HG03460 (cell line): Measurements from ENCODE around the gene DSTN.

Experiments used
- ATAC-seq: cut with Tn5 transposase; IDR thresholded peaks from one replicate; pipeline ENCODE4 v1.9.1; 2021; ENCODE audit not compliant: unreplicated experiment

DSTN gene

DNA sequence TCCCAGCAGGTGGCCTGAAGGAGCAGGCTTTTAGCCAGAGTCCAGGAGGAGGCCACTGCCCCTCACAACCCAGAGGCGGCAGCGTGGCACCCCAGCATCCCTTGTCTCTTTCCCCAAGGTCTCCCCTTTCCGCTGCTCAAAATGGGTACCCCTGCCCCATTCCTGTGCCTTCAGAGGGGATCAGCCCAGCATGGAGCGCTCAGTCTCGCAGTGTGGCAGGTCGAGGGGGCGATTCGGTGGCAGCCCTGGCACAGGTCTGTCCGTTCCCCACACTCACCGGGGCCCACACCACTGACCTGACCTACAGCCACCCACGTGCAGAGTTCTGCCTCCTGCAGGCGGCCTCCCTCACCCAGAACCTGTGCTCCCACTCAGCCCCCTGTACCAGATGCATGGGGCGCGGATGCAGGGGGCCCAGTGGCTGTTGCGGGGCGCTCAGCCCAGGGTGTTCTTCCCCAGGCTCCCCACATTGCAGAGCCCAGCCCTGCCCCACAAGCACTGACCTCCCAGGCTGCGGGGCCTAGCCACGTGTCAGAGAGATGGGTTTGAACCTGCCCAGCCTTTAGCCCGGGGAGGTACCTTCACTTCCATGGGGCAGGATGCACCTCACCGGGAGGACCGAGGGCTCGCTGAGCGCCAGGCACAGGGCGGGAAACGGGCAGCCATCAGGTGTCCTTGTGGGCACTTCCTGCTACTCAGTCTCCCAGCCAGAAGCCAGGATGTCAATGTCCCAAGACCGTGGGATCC is 41.8 kb downstream of the DSTN start:
- no peak for ATAC-seq

DNA sequence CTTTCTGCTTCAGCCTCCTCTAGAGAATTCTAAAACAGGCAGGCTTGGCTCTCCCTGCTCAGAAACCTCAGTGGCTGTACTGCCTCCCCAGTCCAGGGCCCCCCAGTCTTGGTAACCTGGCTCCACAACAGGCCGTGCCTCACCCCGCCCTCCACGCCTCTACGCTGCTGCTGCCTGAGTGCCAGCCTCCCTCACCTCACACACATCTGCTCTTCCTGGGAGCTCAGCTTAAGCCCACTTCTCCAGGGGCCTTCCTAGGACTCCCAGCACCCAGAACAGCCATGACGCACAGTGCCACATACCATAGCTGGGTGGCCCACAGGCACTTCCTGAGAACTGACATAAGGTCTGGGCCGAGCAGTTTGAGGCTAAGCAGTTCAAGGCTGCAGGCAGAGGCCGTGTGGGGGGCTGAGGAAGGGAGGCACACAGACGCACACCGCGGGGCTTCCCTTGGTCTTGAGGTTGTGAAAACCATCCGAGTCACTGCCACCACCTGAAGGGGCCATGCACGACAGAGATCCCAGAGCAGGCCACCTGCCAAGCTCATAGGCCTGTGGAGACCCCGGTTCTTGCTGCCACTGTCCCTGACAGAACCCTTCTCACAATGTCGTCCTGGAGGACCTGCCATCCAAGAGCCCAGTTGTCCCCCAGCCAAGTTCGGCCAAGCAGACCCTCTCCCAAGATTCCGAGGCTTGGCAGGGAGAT is 42.6 kb downstream of the DSTN start:
- no peak for ATAC-seq

GRCh38 chr20:17612992-17613327 is 43.1 kb downstream of the DSTN start:
- no peak for ATAC-seq

GRCh38 chr20:17613328-17614175 is 43.7 kb downstream of the DSTN start:
- no peak for ATAC-seq

GRCh38 chr20:17614176-17614811 is 44.4 kb downstream of the DSTN start:
- ATAC-seq: no peak

DNA sequence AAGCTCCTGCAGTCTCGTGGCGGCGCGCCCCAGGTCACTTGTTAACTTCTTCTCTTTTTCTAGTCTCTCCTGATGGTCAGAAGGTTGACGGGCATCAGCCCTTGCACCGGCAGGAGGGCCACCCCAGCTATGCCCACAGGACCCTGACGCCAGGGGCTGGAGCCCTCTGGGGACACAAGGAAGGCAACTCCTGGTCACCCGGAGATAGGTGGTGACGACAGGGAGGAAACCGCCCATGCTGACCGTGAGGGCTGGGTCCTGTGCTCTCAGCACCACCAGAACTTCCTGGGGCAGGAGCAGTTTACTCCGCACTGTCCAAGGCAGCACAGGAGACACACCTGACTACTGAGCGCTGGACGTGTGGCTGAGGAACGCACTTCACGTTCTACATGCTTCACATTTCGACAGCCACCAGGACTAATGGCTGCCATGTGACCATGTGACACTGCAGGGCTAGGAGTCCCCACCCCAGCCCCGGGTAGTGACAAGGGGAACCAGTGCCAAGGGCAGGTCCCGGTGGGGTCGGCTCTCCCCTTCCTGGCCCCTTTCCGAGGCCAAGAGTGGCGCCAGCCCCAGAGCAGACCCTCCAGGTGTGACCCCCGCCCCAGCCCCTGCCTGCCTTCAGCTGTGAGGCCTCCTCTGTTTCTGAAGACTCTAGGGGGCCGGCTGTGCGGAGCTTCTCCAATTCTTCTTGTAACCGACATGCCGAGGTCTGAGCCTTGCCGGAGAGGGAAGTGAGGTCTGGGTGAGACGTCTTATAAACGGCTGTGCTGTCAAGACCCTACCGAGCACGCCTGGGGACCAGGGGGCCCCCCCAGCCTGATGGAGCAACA is 45.2 kb downstream of the DSTN start:
- ATAC-seq: no peak

- no peak for ATAC-seq
Observed at GRCh38 chr20:17615645-17616479, 46.0 kb downstream of the DSTN start.

- ATAC-seq: no peak
Observed at GRCh38 chr20:17616480-17617211, 46.8 kb downstream of the DSTN start.

DNA sequence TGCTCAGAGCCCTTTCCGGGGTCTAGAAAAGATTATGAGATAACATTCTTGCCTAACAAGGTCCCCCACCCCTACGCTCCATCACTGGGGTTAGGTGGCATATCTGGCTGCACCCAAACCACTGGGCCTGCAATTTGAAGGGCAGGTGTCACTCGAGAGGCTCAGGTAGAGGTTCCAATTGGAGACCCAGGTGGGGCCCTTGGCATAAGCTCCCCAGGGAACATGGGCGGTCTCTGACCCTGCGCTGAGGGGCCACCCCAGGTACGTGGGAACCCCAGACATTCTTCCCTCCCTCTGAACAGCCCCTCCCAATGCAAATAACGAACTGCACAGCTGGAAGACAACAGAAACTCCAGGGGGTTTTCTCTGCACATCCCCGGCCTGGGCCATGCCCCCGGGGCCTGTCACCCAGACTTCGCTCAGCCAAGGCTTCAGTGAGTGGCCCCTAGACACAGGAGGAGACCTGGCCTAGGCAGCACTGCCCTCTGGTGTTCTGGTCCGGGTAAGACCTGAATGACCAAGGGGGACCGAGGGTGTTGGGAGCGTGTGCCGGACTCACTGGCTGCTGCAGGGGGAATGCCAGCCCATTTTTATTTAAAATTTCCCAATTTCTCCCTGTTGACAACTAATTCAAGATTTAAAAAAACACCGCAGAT is 47.5 kb downstream of the DSTN start:
- ATAC-seq: no peak

GRCh38 chr20:17617868-17618672 is 48.2 kb downstream of the DSTN start:
- ATAC-seq: no peak

DNA sequence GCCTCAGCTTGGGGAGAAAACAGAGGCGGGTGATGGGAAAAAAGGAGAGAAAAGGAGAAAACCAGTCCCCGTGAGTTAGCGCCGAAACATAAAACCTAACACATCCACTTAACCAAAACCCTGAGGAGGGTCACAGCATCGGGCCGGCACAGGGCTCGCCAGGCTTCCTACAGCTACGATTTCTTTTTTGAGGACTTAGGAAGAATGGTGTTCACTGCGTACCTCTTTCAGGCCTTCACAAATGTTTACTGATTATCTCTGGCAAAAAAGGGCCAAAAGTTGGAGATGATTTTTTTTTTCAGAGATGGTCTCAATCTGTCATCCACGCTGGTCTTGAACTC is 48.8 kb downstream of the DSTN start:
- ATAC-seq: no peak

DNA sequence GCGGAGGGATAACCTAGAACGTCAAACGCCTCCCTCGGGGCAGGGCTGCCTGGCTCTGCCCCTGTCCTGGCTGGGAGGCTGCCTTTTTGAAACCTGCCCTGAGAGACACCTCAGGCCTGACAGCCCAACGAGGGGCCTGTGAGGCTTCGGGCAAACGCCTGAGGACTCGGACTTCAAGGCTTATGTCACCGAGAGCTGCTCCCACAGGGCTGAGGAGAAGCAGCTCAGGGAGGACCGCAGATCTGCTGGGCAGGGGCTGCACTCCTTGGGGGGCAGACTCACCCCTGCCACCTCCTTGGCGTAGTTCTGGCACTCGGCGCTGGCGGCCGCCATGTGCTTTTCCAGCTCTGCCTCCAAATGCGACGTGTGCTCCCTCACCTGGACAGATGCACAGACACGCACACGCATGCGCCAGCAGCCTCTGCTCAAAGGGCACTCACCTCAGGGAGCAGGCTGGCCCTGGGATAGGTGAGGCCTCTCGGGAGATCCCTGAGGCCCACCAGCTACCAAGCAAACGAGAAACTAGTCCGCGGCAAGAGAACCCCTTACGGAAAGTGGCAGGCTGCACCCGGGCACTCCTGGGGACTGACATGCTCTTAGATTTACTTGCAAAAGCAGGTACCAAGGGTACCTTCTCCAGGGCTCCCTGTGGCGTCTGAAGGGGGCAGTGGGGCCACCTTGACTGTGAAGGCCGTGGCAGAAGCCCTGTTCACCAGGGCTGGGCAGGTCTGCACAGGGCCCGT is 49.6 kb downstream of the DSTN start:
- ATAC-seq: no peak

GRCh38 chr20:17620371-17621228 is 50.7 kb downstream of the DSTN start:
- no peak for ATAC-seq

GRCh38 chr20:17621229-17621968 is 51.5 kb downstream of the DSTN start:
- no peak for ATAC-seq

DNA sequence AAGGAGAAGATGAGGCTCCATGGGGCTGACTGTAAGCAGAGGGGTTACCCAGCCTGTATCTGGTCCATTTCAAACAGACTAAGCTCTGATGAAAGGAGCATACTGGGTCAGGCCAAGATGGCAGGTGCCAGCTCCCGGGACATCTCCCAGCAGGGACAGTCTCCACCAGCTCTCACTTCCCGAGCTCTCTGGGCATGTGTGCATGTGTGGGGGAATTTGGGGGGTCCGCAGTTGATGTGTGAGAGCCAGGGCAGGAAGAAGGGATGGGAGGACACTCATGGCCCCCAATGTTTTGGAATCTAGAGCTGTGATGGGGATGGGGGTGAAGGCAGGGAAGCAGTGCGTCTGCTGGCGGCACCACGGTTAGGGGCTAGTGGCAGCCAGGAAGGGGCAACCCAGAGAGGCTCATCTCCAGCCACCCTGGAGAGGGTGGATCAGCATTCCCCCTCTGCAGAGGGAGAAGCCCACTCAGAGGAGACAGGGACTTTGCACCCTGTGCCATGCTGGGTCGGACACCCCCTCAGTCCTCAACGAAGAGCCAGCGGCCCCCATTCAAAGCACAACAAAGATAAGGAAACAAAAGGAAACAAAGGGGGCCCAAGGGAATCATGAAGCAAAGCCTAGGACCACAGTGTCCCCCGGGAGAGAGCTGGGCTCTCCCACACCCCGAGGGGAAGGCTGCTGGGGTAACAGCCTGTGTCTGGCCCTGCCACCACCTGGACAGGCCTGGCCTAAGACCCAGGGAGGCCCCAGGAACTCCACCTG is 52.4 kb downstream of the DSTN start:
- no peak for ATAC-seq
